ENCODE data around the gene NCOR1. TPM values are rescaled to one million over a fixed set of nuclear protein-coding genes. Genes with fewer than 3 reads are reported as not detected.

NCOR1 gene
- total RNA-seq, 1 donor: 139 TPM

GRCh38 chr17:16001226-16001897, 214.0 kb downstream of the NCOR1 start:
- peak overlapping the region; percentile 83 for H3K4me3 ChIP-seq (ENCODE audit: low read depth, low read length)
- DNase-seq (ENCODE audit: low read depth): peak; percentile 42
- TF ChIP-seq, protein P1, sequence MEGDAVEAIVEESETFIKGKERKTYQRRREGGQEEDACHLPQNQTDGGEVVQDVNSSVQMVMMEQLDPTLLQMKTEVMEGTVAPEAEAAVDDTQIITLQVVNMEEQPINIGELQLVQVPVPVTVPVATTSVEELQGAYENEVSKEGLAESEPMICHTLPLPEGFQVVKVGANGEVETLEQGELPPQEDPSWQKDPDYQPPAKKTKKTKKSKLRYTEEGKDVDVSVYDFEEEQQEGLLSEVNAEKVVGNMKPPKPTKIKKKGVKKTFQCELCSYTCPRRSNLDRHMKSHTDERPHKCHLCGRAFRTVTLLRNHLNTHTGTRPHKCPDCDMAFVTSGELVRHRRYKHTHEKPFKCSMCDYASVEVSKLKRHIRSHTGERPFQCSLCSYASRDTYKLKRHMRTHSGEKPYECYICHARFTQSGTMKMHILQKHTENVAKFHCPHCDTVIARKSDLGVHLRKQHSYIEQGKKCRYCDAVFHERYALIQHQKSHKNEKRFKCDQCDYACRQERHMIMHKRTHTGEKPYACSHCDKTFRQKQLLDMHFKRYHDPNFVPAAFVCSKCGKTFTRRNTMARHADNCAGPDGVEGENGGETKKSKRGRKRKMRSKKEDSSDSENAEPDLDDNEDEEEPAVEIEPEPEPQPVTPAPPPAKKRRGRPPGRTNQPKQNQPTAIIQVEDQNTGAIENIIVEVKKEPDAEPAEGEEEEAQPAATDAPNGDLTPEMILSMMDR (IDR thresholded peaks at IDR 0.05; ENCODE audit: insufficient read depth, low read length): no peak

- TF ChIP-seq, protein P1 (IDR thresholded peaks at IDR 0.05; ENCODE audit: insufficient read depth, low read length): no peak
- DNase-seq (ENCODE audit: low read depth): peak; percentile 50
- peak overlapping the region; percentile 83 for H3K4me3 ChIP-seq (ENCODE audit: low read depth, low read length)
Observed at GRCh38 chr17:15999974-16000827, 215.1 kb downstream of the NCOR1 start.

DNA sequence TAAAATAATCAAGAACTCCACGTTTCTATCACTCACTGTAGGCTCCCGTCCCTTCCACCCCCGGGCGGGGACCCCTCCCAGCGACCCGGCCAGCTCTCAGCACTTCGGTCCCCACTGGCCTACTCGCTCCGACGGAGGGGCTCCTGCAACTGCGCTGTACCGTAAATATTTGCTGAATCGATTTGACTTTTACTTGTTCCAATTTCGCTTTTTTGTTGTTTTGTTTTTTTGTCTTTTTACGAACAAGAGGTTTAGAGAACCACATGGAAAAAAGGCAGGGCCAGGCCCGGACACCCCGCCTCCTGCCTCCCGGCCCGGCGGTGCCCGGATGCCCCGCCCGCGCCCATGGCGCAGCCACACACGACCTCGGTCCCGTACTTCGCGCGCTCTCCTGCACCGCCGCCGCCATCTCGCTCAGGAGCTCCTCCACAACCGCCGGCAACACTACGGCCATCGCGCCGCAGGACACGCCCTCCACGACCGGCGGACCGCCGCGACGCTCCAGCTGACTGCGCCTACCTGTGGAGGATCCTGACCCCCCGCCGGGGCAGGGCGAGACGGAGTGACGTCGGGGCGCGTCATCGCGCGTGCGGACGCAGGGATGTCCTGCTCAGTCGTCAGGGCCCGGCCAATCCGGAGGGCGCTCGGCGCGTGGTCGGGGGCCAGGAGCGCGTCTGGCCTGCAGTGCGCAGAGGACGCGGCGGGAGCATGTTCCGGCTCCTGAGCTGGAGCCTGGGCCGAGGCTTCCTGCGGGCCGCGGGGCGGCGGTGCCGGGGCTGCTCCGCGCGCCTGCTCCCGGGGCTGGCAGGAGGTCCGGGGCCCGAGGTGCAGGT, 216.0 kb downstream of the NCOR1 start, which contains the start of the genes TTC19 and ZSWIM7:
TSS of gene TTC19 (plus strand) at position 684 of the 833 bp plus-strand sequence. CDS start at position 709, 25 bp downstream.
TSS of gene ZSWIM7 (minus strand) at position 564 of the 833 bp plus-strand sequence. CDS start at position 454, 110 bp downstream.
- H3K4me3 ChIP-seq (ENCODE audit: low read depth, low read length): peak within 1 kb of the TSS; percentile 83
- TF ChIP-seq, protein P1 (IDR thresholded peaks at IDR 0.05; ENCODE audit: insufficient read depth, low read length): no peak
- DNase-seq (ENCODE audit: low read depth): peak; percentile 91

DNA sequence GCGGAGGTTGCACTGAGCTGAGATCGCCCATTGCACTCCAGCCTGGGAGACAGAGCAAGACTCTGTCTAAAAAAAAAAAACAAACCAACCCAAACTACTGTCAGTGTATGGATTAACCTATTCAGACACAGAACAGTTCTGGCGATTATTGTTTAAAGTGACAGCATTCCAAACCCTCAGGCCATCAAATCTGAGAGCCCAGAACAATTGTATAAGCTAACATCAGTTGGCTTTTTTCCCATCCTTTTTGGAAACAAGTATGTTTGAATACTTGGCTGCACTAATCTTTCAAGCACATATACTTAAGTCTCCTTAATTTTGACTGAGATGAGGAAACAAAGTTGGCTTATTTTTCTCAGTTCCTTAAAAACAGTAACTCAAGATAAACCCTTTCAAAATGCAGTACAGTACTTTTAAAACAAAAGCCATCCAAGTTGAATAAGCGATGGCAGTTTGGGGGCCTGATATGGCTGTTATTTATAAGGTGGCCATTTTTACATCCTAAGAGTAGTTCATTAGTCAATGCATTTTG, 217.2 kb downstream of the NCOR1 start:
- TF ChIP-seq, protein P1 (IDR thresholded peaks at IDR 0.05; ENCODE audit: insufficient read depth, low read length): no peak
- peak; percentile 46 for DNase-seq (ENCODE audit: low read depth)

DNA sequence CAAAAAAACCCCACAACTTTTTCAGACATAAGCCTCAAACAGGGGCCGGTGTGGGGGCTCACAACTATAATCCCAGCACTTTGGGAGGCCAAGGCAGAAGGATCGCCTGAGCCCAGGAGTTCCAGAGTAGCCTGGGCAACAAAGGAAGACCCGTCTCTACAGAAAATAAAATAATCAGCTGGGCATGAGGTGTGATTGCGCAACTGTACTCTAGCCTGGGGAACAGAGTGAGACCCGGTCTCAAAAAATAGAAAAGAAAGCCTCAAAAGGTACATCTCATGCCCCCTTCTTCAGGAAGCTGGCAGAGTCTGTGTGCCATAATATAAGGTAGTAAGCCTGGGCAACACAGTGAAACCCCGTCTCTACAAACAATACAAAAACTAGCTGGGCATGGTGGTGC, 219.0 kb downstream of the NCOR1 start:
- TF ChIP-seq, protein P1 (IDR thresholded peaks at IDR 0.05; ENCODE audit: insufficient read depth, low read length): no peak
- no peak for DNase-seq (ENCODE audit: low read depth)
- no peak overlapping the region for H3K4me3 ChIP-seq (ENCODE audit: low read depth, low read length)

More for the DNA sequence above, 217.2 kb downstream of the NCOR1 start:
- no peak overlapping the region for H3K4me3 ChIP-seq (ENCODE audit: low read depth, low read length)
